IMR-90 (cell line): ENCODE data around the gene GAL3ST3. TPM values are rescaled to one million over a fixed set of nuclear protein-coding genes. Genes with fewer than 3 reads are reported as not detected.
A peak's percentile ranks its signal among the peaks of the same experiment; 100 is the strongest.

ENCODE experiments used
- ATAC-seq: fragments of 200-7000 bp; cut with Tn5 transposase; 2 replicates; pipeline ENCODE4 v1.9.1; 2020; ENCODE audit warnings: low read depth, mild to moderate bottlenecking, moderate library complexity
- BruUV-seq: library from RNA; stranded (reverse); fragments of 400-500 nt; replicated peaks from 2 replicates; lab custom pipeline; 2021; lab: Mats Ljungman, UMichigan
- CTCF ChIA-PET: fragments of 300-600 bp; formaldehyde crosslinking; extraction: SDS; loops from one replicate; lab custom pipeline; 2021; ENCODE audit warnings: antibody characterized with exemption; lab: Yijun Ruan, JAX
- POLR2A ChIA-PET: fragments of 300-600 bp; sonication (Branson Sonifier 250); formaldehyde crosslinking; loops from one replicate; lab custom pipeline; 2022; ENCODE audit warnings: antibody characterized with exemption; ENCODE audit not compliant: unreplicated experiment; lab: Charles Lee
- DNase-seq: peaks from one replicate; pipeline ENCODE4 v3.0.0; 2013
- H2AFZ ChIP-seq: replicated peaks from 2 replicates; pipeline ENCODE3; 2013; ENCODE audit warnings: low read length, mild to moderate bottlenecking; ENCODE audit not compliant: poor library complexity
- H2AK5ac ChIP-seq: 2 replicates; pipeline ENCODE4 v1.6.1; 2013; ENCODE audit warnings: low read depth, low read length, inconsistent platforms
- H2AK9ac ChIP-seq: replicated peaks from 2 replicates; pipeline ENCODE3; 2013; ENCODE audit warnings: mild to moderate bottlenecking, low read depth, low read length, moderate library complexity; ENCODE audit not compliant: poor library complexity
- H2BK120ac ChIP-seq: 2 replicates; pipeline ENCODE4 v1.6.1; 2013; ENCODE audit warnings: low read depth, low read length, inconsistent platforms
- H2BK15ac ChIP-seq: 3 replicates; pipeline ENCODE4 v1.6.1; 2013; ENCODE audit warnings: low read depth, low read length, inconsistent platforms
- H2BK20ac ChIP-seq: 2 replicates; pipeline ENCODE4 v1.6.1; 2013; ENCODE audit warnings: low read depth, mild to moderate bottlenecking, inconsistent platforms, low read length, moderate library complexity
- H2BK5ac ChIP-seq: 2 replicates; pipeline ENCODE4 v1.6.1; 2013; ENCODE audit warnings: mild to moderate bottlenecking, low read depth, low read length, inconsistent platforms; ENCODE audit not compliant: poor library complexity, severe bottlenecking
- H3K14ac ChIP-seq: replicated peaks from 2 replicates; pipeline ENCODE4 v1.6.1; 2013; ENCODE audit warnings: low read depth, low read length, inconsistent platforms
- H3K18ac ChIP-seq: 2 replicates; pipeline ENCODE4 v1.6.1; 2013; ENCODE audit warnings: low read depth, low read length, control low read depth
- H3K23ac ChIP-seq: 2 replicates; pipeline ENCODE4 v1.6.1; 2013; ENCODE audit warnings: low read depth, low read length, inconsistent platforms
- H3K27ac ChIP-seq: 2 replicates; pipeline ENCODE4 v1.5.1; 2013; ENCODE audit warnings: mild to moderate bottlenecking, control low read depth, low read length; ENCODE audit not compliant: insufficient read depth
- H3K27me3 ChIP-seq: 2 replicates; pipeline ENCODE4 v1.6.1; 2013; ENCODE audit warnings: low read length; ENCODE audit not compliant: control insufficient read depth, insufficient read depth
- H3K36me3 ChIP-seq: 2 replicates; pipeline ENCODE4 v1.6.1; 2013; ENCODE audit warnings: low read length, mixed read lengths; ENCODE audit not compliant: control insufficient read depth, insufficient read depth
- H3K4ac ChIP-seq: 2 replicates; pipeline ENCODE4 v1.6.1; 2013; ENCODE audit warnings: low read depth, low read length, inconsistent platforms
- H3K4me1 ChIP-seq: 2 replicates; pipeline ENCODE4 v1.6.1; 2013; ENCODE audit warnings: low read length, mixed read lengths; ENCODE audit not compliant: control insufficient read depth, insufficient read depth
- H3K4me2 ChIP-seq: 2 replicates; pipeline ENCODE4 v1.6.1; 2013; ENCODE audit warnings: low read depth, mild to moderate bottlenecking, control low read depth, low read length, moderate library complexity
- H3K4me3 ChIP-seq: 2 replicates; pipeline ENCODE4 v1.5.1; 2013; ENCODE audit warnings: low read depth, mild to moderate bottlenecking, control low read depth, low read length, moderate library complexity; ENCODE audit not compliant: insufficient read depth
- H3K56ac ChIP-seq: 2 replicates; pipeline ENCODE4 v1.6.1; 2013; ENCODE audit warnings: low read length, inconsistent platforms; ENCODE audit not compliant: insufficient read depth; ENCODE audit errors: extremely low read depth
- H3K79me1 ChIP-seq, 2 experiments: 2 replicates each; pipeline ENCODE4 v1.6.1; 2013; ENCODE audit warnings: low read length in 2 of 2, inconsistent platforms in 1 of 2, low read depth in 1 of 2
- H3K9ac ChIP-seq: 2 replicates; pipeline ENCODE4 v1.6.1; 2013; ENCODE audit warnings: low read depth, low read length, control low read depth
- H3K9me1 ChIP-seq: 2 replicates; pipeline ENCODE4 v1.6.1; 2013; ENCODE audit warnings: low read length, inconsistent platforms; ENCODE audit not compliant: insufficient read depth
- H3K9me3 ChIP-seq: 2 replicates; pipeline ENCODE4 v1.6.1; 2013; ENCODE audit warnings: low read length; ENCODE audit not compliant: control insufficient read depth, insufficient read depth
- H4K20me1 ChIP-seq: 2 replicates; pipeline ENCODE4 v1.6.1; 2013; ENCODE audit warnings: low read length, inconsistent platforms; ENCODE audit not compliant: insufficient read depth
- H4K5ac ChIP-seq: 2 replicates; pipeline ENCODE4 v1.6.1; 2013; ENCODE audit warnings: mild to moderate bottlenecking, low read depth, low read length, control low read depth
- H4K8ac ChIP-seq, 2 experiments: 2 replicates each; pipeline ENCODE4 v1.6.1; 2013; ENCODE audit warnings: low read depth in 2 of 2, low read length in 2 of 2, control low read depth in 1 of 2, inconsistent platforms in 1 of 2
- H4K91ac ChIP-seq: 2 replicates; pipeline ENCODE4 v1.6.1; 2013; ENCODE audit warnings: low read depth, low read length, inconsistent platforms; ENCODE audit not compliant: insufficient read depth
- BHLHE40 ChIP-seq: fragments of 150-350 bp; IDR thresholded peaks from 2 replicates; pipeline ENCODE4 v1.6.1; 2016; ENCODE audit warnings: mild to moderate bottlenecking, low read depth, low read length
- CEBPB ChIP-seq: IDR thresholded peaks from 2 replicates; pipeline ENCODE4 v1.6.1; 2012; ENCODE audit warnings: low read depth, low read length, improper control_type of control experiment
- CHD1 ChIP-seq: IDR thresholded peaks from 2 replicates; pipeline ENCODE4 v1.6.1; 2012; ENCODE audit warnings: low read depth, low read length, improper control_type of control experiment
- FOS ChIP-seq: fragments of 150-350 bp; IDR thresholded peaks from 2 replicates; pipeline ENCODE4 v1.6.1; 2016; ENCODE audit warnings: low read depth, low read length
- MAFK ChIP-seq: IDR thresholded peaks from 2 replicates; pipeline ENCODE4 v1.6.1; 2012; ENCODE audit warnings: low read depth, low read length, improper control_type of control experiment
- MAZ ChIP-seq: IDR thresholded peaks from 2 replicates; pipeline ENCODE4 v1.6.1; 2012; ENCODE audit warnings: low read depth, mild to moderate bottlenecking, low read length, improper control_type of control experiment, moderate library complexity, borderline replicate concordance
- MXI1 ChIP-seq: IDR thresholded peaks from 2 replicates; pipeline ENCODE4 v1.6.1; 2012; ENCODE audit warnings: low read depth, mild to moderate bottlenecking, low read length, moderate library complexity, borderline replicate concordance
- NFE2L2 ChIP-seq: fragments of 150-350 bp; IDR thresholded peaks from 2 replicates; pipeline ENCODE4 v1.6.1; 2016; ENCODE audit warnings: low read depth, mild to moderate bottlenecking, low read length
- POLR2A ChIP-seq: IDR thresholded peaks from 2 replicates; pipeline ENCODE4 v1.6.1; 2012; ENCODE audit warnings: mild to moderate bottlenecking, low read depth, low read length
- RAD21 ChIP-seq: IDR thresholded peaks from 2 replicates; pipeline ENCODE4 v1.6.1; 2012; ENCODE audit warnings: low read length, improper control_type of control experiment
- RCOR1 ChIP-seq: IDR thresholded peaks from 2 replicates; pipeline ENCODE4 v1.6.1; 2012; ENCODE audit warnings: mild to moderate bottlenecking, low read length, improper control_type of control experiment; ENCODE audit not compliant: insufficient replicate concordance
- RFX5 ChIP-seq: IDR thresholded peaks from 2 replicates; pipeline ENCODE4 v1.8.0; 2012; ENCODE audit warnings: low read depth, mild to moderate bottlenecking, low read length, moderate library complexity
- SMC3 ChIP-seq: fragments of 150-350 bp; IDR thresholded peaks from 2 replicates; pipeline ENCODE4 v1.6.1; 2016; ENCODE audit warnings: low read depth, mild to moderate bottlenecking, antibody characterized with exemption, low read length, moderate library complexity
- WGBS, 2 experiments: methylation state at CpG; one replicate each; pipeline versions ENCODE4 v1.1.5 to v1.1.7; 2013; ENCODE audit warnings: missing lambda C conversion rate in 2 of 2; ENCODE audit not compliant: insufficient read length in 1 of 2; ENCODE audit errors: extremely low coverage in 2 of 2; 5-methylcytosine and 5-hydroxymethylcytosine counted together
- dilution Hi-C: fragments of 300-500 bp; cut with HindIII; formaldehyde crosslinking; loops from one replicate; pipeline ENCODE4 v1.14.3; 2018; ENCODE audit warnings: low sequenced_read_pairs; ENCODE audit not compliant: unreplicated experiment
- in situ Hi-C: fragments of 300-500 bp; cut with MboI; formaldehyde crosslinking; loops from 3 replicates; pipeline ENCODE4 v1.14.3; 2019; ENCODE audit warnings: low sequenced_read_pairs, inconsistent platforms, mixed read lengths
- intact Hi-C: fragments of 100-400 bp; cut with micrococcal nuclease; formaldehyde crosslinking; loops from 2 replicates; pipeline ENCODE4 v1.10.0; 2022
- polyA plus RNA-seq, 3 experiments: library from polyadenylated mRNA; depleted of rRNA; stranded (reverse); fragments of >200 nt; gene quantifications; 2 replicates each; pipeline ENCODE4 v1.2.3, GENCODE V29; 2012; ENCODE audit warnings: low replicate concordance in 1 of 3
- total RNA-seq: library from RNA; depleted of rRNA; stranded (reverse); fragments of >200 nt; gene quantifications from 2 replicates; pipeline ENCODE4 v1.2.3, GENCODE V29; 2012
- TF ChIP-seq, protein P1 (sequence below): fragments of 150-350 bp; IDR thresholded peaks from 2 replicates; pipeline ENCODE4 v1.6.1; 2016; ENCODE audit warnings: low read depth, mild to moderate bottlenecking, low read length, moderate library complexity, borderline replicate concordance
- TF ChIP-seq, protein P2 (sequence below): fragments of 150-350 bp; IDR thresholded peaks from 2 replicates; pipeline ENCODE4 v1.6.1; 2017; ENCODE audit warnings: mild to moderate bottlenecking, antibody characterized with exemption, low read length, low read depth

GAL3ST3 gene
- total and polyA plus RNA-seq, 2 of the 4 experiments (the other 2 are of a cell fraction): 0.19 TPM; not detected in 1

DNA sequence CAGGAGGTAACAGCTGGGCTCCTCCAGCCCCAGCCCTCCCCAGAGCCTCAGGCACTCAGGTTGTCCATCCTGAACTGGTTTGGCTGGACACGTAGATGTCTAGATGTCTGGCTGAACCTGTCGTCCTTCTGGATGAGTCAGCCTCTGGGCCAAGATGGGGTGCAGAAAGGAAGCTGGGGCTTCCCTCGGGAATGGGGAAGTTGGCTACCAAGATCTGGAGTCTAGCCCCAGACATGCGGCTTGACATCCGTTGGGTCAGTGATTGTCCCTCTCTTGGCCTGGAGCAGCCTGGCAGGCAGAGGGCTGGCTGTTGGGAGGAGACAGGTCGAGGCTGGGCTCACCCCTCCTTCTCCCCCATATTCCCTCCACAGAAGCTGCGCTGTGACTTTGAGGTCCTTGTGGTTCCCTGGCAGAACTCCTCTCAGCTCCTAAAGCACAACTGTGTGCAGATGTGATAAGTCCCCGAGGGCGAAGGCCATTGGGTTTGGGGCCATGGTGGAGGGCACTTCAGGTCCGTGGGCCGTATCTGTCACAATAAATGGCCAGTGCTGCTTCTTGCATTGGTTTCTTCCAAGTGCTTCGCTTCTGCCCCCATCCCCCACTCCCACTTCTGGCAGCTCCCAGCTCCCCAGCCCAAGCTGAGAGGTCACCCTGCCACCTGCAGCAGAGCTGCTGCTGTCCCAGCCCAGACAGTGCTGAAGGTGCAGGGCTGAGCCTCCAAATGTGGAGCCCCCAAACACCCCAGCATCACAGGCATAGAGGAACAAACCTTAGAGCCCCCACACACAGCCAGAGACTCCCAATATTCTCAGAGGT lies 35.8 kb downstream of the GAL3ST3 start:
- H2BK120ac ChIP-seq: peak overlapping the region; percentile 13; the same call in 1 of the 2 replicates
- ChIA-PET CTCF (no interaction called here), POLR2A (interaction anchor here (0.5 kb wide), 1 partner anchor 118 kb away, joined by 5 read pairs; no protein-coding TSS in a partner anchor)
- no peak overlapping the region for H3K23ac ChIP-seq
- no peak overlapping the region for H4K5ac ChIP-seq
- H2AK5ac ChIP-seq: no peak overlapping the region
- no peak overlapping the region for H3K14ac ChIP-seq
- no peak overlapping the region for H3K56ac ChIP-seq
- no peak overlapping the region for H3K9ac ChIP-seq
- H2BK15ac ChIP-seq: 0 out of 3 replicates have a peak overlapping the region, but pooled peaks have one; percentile 27
- H3K4me2 ChIP-seq: no peak overlapping the region
- H3K9me1 ChIP-seq: peaks cover 23% of the 10 kb centered on the region
- H3K79me1 ChIP-seq: no peaks in the 10 kb centered on the region
- no peak overlapping the region for H4K8ac ChIP-seq
- H2BK5ac ChIP-seq: no peak overlapping the region
- H3K4me1 ChIP-seq: peaks cover 9% of the 10 kb centered on the region
- peak overlapping the region; percentile 58 for H2AFZ ChIP-seq
- no peaks in the 10 kb centered on the region for H3K36me3 ChIP-seq
- no peak overlapping the region for H2BK20ac ChIP-seq
- peaks cover 13% of the 10 kb centered on the region for H3K27me3 ChIP-seq
- no peak overlapping the region for H3K4me3 ChIP-seq
- peak overlapping the region; percentile 55 for H2AK9ac ChIP-seq
- no peak overlapping the region for H3K27ac ChIP-seq
- in situ Hi-C loops (no loop called here), dilution Hi-C loops (no loop called here), intact Hi-C loops (no loop called here)
- no peak overlapping the region; the same call in 1 of the 2 replicates for H3K4ac ChIP-seq
- no TSS peak for BruUV-seq
- H3K18ac ChIP-seq: no peak overlapping the region
- DNase-seq (no peak), ATAC-seq (no peak)
- no peaks in the 10 kb centered on the region for H3K9me3 ChIP-seq
- no peak overlapping the region for H4K91ac ChIP-seq
- 71% methylated on average over 7 of the region's 12 CpGs; no CpG with 5 or more reads in 1 of the 2 experiments for WGBS, 2 experiments
- no peaks in the 10 kb centered on the region; the same call in 1 of the 2 replicates for H4K20me1 ChIP-seq
- no peak for TF ChIP-seq POLR2A
- TF ChIP-seq BHLHE40: no peak
- TF ChIP-seq SMC3: no peak
- TF ChIP-seq CHD1: no peak
- no peak for TF ChIP-seq MAFK
- TF ChIP-seq, protein P1, sequence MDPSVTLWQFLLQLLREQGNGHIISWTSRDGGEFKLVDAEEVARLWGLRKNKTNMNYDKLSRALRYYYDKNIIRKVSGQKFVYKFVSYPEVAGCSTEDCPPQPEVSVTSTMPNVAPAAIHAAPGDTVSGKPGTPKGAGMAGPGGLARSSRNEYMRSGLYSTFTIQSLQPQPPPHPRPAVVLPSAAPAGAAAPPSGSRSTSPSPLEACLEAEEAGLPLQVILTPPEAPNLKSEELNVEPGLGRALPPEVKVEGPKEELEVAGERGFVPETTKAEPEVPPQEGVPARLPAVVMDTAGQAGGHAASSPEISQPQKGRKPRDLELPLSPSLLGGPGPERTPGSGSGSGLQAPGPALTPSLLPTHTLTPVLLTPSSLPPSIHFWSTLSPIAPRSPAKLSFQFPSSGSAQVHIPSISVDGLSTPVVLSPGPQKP: no peak
- no peak for TF ChIP-seq CEBPB
- no peak for TF ChIP-seq RAD21
- no peak for TF ChIP-seq MAZ
- no peak for TF ChIP-seq RFX5
- no peak for TF ChIP-seq NFE2L2
- no peak for TF ChIP-seq RCOR1
- no peak for TF ChIP-seq FOS
- TF ChIP-seq MXI1: no peak
- TF ChIP-seq, protein P2, sequence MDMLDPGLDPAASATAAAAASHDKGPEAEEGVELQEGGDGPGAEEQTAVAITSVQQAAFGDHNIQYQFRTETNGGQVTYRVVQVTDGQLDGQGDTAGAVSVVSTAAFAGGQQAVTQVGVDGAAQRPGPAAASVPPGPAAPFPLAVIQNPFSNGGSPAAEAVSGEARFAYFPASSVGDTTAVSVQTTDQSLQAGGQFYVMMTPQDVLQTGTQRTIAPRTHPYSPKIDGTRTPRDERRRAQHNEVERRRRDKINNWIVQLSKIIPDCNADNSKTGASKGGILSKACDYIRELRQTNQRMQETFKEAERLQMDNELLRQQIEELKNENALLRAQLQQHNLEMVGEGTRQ: no peak
